Measurements from ENCODE around the gene CIC. TPM values are rescaled to one million over a fixed set of nuclear protein-coding genes. Genes with fewer than 3 reads are reported as not detected.

Gene CIC
- 25.3 and 48.5 TPM in 2 replicates for total RNA-seq (2014; rRNA removed; shearing (Covaris generic))

GRCh38 chr19:42268704-42269477 lies at the start of gene CIC:
Gene CIC (plus strand): TSS chr19:42269252. CDS start chr19:42271784, 2,532 bp downstream.
- DNase-seq (ENCODE audit: low spot score) = peak; percentile 100

DNA sequence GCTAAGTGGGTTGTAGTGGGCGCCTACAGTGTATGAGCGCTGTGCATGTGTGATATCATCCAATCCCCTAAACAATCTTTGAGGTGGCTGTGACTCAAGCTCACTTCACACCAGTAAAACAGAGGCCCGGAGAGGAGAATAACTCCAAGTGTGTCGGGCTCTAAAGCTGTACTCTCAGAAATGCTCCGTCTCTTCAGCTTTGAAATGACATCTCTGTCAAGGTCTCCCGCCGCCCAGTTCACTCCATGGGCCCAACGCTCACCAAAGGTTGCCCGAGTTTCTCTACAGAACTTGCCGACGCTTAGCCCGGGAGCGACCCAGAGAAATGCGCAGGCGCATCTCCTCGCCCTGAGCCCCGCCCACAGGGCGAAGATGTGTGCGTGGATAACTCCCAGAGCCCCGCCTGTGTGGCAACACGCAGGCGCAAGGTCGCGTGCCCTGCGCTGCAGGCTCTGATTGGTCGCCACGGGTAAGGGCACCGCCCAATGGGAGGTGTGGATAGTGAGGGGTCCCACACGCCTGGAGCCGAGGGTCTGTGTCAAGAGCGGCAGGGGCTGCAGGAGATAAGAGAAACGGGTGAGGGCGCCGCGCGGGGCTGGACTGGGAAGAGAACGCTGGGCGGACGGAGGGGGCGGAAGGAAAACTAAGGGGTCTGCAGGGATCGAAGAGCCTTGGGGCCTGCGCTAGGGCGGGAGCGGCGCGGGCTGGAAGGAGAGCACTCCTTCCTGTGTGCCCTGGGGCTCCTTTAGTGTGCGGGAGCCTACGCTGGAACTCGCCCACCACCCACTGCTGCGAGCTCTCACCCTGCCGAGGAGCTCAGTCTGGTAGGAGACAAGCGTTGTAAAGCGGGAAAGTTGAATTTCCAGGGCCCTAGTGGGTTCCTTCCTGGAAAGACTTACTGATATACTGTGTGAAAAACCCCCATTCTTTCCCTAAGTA lies 49.0 kb upstream of the CIC start, which contains the start of gene ZNF526:
Gene ZNF526 (plus strand): TSS at position 501 of the 939 bp plus-strand sequence. CDS start 4,092 bp downstream, outside the sequence.
- DNase-seq (ENCODE audit: low spot score) = peak; percentile 96

DNA sequence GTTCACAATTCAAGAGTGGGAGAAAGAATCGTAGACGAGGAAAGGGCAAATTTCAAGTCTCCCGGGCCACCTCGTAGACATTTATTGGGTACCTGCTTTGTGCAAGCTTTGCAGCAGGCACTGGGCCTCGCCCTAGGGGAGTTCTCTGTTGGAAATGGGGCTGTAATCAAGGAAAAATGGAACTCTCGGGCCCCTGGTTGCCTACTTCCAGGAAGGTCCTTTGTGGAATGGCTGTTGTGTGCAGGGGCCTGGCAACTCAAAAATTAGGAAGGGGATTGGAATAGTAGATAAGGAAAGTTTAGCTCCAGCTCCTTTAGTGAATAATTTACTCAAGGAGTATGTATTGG lies 48.3 kb upstream of the CIC start:
- no peak for DNase-seq (ENCODE audit: low spot score)

DNA sequence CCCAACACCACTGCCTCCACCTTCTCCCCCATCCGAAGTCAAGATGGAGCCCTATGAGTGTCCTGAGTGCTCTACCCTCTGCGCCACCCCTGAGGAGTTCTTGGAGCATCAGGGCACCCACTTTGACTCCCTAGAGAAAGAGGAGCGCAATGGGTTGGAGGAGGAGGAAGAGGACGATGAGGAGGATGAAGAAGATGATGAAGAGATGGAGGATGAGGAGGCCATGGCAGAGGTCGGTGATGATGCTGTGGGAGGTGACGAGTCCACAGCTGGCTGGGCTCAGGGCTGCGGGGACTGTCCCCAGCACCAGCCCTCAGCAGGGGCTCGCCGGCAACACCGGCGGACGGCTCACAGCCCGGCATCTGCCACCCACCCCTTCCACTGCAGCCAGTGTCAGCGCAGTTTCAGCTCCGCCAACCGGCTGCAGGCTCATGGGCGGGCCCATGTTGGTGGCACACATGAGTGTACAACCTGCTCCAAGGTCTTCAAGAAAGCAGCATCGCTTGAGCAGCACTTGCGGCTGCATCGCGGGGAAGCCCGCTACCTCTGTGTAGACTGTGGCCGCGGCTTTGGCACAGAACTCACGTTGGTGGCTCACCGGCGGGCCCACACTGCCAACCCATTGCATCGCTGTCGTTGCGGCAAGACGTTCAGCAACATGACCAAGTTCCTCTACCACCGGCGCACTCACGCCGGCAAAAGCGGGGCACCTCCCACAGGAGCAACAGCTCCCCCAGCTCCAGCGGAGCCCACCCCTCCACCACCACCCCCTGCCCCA lies 43.9 kb upstream of the CIC start:
- no peak for DNase-seq (ENCODE audit: low spot score)

GRCh38 chr19:42225718-42226292 lies 43.2 kb upstream of the CIC start:
- no peak for DNase-seq (ENCODE audit: low spot score)

DNA sequence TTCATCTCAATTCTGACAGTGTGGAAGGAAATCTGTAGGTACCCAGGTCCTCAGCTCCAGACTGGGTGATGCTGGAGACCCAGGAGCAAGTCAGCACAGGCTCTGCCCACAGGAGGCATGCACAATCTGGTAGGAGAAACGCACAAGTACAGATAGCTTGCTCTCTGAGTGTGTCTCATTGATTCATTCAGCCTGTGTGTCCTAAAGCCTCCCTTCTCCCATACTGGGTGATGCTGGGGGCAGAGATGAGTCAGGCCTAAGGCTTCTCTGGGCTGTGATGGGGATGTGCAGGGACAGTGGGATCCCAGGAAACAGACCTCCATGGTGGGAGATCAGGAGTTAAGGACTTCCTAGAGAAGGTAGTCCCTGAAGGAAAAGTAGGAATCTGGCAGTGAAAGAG lies 42.2 kb upstream of the CIC start:
- DNase-seq (ENCODE audit: low spot score) = no peak

- DNase-seq (ENCODE audit: low spot score) = no peak
Measured at GRCh38 chr19:42228641-42229040, 40.4 kb upstream of the CIC start.

DNA sequence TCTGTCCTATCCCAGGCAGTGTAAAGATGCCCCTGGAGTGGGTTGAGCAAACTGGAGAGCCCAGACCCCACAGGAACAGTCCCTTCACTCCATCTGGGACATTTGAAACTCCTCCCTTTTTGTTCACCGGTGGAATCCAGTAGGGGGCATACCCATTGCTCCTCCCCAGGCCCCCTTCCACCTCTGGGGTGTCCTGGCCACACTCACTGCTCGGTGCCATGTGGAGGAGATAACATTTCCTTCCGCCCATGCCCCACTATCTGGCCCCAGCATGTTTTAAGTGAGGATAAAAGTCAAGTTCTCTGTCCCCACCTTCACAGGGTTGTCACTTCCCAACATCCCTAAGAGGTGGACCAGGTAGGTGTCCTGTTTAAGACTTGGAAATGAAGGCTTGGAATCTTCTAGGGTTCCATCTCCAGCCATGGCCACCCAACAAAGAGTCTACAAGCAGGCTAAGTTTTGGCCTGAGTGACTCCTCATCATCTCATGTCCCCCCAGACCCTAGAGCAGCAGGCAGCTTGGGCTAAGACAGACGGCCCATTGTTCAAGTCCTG lies 39.7 kb upstream of the CIC start:
- DNase-seq (ENCODE audit: low spot score) = no peak

GRCh38 chr19:42229855-42230351 lies 39.1 kb upstream of the CIC start:
- DNase-seq (ENCODE audit: low spot score) = peak; percentile 51

DNA sequence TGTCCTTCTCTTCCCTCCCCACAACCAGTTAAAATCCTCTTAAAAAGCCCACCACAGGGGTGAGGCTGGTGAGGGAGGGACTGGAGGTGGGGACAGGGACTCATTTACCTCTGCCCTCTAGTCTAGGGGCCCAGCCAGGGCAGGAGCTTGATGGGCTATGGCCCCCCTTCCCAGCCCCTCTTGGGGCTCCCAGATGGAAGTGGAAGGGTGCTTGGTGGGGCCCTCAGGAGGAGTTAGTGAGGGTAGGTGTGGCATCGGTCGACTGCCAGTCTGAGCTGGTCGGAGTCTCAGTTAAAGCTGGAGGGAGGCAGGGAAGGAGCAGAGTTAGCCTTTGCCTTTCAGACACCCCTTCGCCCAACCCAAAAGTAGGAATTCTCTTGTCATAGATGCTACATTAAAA lies 38.5 kb upstream of the CIC start:
- DNase-seq (ENCODE audit: low spot score) = no peak

- no peak for DNase-seq (ENCODE audit: low spot score)
Measured at GRCh38 chr19:42232435-42232834, 36.6 kb upstream of the CIC start.

DNA sequence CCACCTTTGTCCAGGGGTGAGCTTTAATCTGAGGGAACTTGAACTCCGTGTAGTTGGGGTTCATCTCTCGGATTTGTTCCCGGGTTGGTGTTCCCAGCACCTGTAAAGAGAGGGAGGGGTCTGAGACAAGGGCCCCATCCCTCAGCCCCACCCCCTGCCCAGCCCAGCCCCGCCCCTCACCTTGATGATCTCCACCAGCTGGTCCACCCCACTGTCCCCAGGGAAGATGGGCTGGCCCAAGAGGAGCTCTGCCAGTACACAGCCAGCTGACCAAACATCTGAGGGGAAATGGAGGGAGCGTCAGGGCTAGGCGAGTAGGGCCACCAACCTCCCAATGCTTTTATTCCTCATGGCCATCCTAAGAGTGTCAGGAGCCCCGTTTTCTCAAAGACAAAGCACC lies 35.9 kb upstream of the CIC start:
- DNase-seq (ENCODE audit: low spot score) = no peak

DNA sequence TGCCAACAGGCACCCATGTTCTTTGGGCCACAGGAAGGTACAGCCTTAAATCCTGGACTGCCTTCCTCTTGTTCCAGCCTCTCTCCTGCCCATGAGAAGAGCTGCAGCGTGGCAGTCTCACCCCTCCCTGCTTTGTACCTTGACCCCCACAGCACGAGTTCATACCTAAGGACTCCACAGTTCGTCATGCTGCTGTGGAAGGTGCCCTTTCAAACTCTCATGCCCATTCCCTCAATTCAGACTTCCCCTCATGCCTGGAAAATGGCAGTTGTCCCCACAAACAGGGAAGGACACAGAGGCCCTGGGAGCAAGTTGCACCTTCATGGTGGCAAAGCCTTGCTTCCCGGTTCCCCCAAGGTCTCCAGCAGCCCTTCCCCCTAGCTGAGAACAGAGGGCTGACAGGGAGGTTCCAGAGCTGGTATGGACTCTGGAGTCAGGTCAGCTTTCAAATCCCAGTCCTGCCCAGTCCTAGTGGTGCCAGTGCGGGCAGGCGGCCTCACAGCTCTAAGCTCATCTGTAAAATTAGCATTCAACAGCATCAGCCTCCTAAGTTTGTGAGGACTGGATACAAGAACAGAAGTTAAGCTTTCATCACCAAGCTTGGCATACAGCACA lies 35.3 kb upstream of the CIC start:
- DNase-seq (ENCODE audit: low spot score) = no peak

GRCh38 chr19:42234364-42234763 lies 34.7 kb upstream of the CIC start:
- DNase-seq (ENCODE audit: low spot score) = no peak

DNA sequence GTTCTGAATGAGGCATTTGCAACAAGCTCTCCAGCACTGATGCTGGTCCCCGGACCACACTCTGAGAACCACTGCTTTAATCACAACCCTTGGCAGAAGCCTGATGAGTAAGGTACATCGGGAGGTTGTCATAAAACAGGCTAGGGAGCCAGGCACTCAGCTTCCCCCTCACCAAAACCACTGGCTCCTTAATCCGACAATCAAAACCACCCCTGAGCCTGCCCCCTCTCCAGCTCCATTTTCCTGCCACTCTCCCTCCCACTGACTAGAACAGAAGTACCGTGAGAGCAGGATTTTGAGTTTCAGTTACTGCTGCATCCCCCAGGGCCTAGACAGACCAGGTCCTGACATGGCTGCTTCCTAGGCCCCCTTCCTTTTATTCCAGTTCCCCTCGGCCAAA lies 33.9 kb upstream of the CIC start:
- no peak for DNase-seq (ENCODE audit: low spot score)

- DNase-seq (ENCODE audit: low spot score) = no peak
Measured at GRCh38 chr19:42239544-42240220, 29.4 kb upstream of the CIC start.

DNA sequence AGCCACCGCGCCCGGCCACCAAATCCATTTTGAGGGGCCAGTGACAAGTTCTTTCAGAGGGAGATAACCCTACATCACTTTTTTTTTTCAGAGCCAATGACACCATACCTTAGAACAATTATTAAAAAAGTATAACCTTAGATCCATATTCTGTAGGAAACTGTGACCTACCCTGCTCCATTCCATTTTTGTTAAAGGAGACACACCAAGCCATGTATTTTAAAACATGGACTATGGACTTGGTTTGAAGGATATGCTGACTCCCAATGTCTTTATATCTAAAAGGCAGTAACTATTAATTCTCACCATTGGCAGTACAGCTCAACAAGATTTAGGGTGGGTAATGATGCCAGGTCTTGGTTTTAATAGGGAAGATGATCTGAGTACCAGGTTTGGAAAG lies 27.8 kb upstream of the CIC start:
- DNase-seq (ENCODE audit: low spot score) = no peak

- DNase-seq (ENCODE audit: low spot score) = no peak
Measured at GRCh38 chr19:42242069-42242511, 27.0 kb upstream of the CIC start.

DNA sequence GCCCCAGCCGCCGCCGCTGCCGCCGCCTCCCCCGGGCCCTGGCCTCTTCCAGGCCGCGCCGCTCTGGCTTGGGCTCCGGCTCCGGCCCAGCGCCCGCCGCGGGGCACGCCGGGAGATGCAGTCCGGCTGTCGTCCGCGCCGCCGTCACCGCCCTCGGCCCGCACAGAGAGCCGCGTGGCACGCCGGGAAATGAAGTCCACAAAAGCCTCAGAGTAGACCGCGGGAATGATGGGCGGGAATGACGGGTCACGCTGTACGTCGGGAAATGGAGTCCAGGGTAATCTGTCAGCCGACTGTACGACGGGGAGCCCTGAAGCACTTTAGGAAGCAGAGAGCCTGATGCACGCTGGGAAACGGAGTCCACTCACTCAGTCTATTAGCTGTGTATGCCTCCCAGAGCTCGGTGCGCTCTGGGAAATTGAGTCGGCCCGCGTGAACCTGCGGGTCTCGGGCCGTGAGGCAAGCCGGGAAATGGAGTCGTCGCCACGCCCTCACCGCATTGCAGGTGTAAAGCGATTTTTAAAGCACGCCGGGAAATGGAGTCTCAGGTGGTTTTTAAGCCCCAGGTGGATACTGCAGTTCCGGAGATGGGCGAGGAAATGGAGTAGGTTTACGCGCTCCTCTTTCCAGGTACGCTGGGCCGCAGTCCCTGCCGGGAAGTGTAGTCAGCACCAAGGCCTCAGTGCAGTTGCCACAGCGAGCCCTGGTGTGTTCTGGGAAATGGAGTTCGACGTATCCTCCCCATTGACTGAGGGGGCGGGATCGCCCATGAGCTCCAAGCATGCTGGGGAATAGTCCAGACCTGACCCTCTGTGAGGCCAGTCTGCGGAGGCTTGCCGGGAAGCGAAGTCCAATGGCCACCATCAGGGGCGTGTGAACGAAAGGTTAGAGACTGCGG lies 26.3 kb upstream of the CIC start, which contains the start of gene GSK3A:
Gene GSK3A (minus strand): TSS at position 91 of the 898 bp plus-strand sequence. CDS start 137 bp downstream, outside the sequence.
- DNase-seq (ENCODE audit: low spot score) = peak; percentile 98
